HCT116 (cell line): ENCODE data around the gene RHEBL1.

ENCODE experiments used
- CEBPB ChIP-seq: IDR thresholded peaks from 2 replicates; pipeline ENCODE4 v1.6.1; 2012; ENCODE audit warnings: low read depth
- EZH2 ChIP-seq: fragments of 200-600 bp; sonication (generic); IDR thresholded peaks from 2 replicates; pipeline ENCODE4 v1.6.1; 2017; ENCODE audit warnings: antibody characterized with exemption, mixed run types
- EZH2phosphoT487 ChIP-seq: fragments of 200-600 bp; IDR thresholded peaks from 2 replicates; pipeline ENCODE4 v1.6.1; 2018; ENCODE audit warnings: antibody characterized with exemption, borderline replicate concordance
- MAX ChIP-seq: IDR thresholded peaks from 2 replicates; pipeline ENCODE4 v1.6.1; 2012
- POLR2A ChIP-seq: IDR thresholded peaks from 2 replicates; pipeline ENCODE4 v1.7.0; 2011; ENCODE audit warnings: borderline replicate concordance; ENCODE audit not compliant: insufficient read depth, insufficient read length; ENCODE audit errors: extremely low read depth
- POLR2AphosphoS5 ChIP-seq: IDR thresholded peaks from 2 replicates; pipeline ENCODE4 v1.6.1; 2011; ENCODE audit warnings: mild to moderate bottlenecking, low read depth, low read length, moderate library complexity
- RAD21 ChIP-seq: IDR thresholded peaks from 2 replicates; pipeline ENCODE4 v1.6.1; 2012; ENCODE audit warnings: low read depth, mild to moderate bottlenecking
- SP1 ChIP-seq: IDR thresholded peaks from 2 replicates; pipeline ENCODE4 v1.6.1; 2012; ENCODE audit warnings: low read depth
- YY1 ChIP-seq: IDR thresholded peaks from 2 replicates; pipeline ENCODE4 v1.6.1; 2011; ENCODE audit warnings: low read length, low read depth, moderate library complexity, mild to moderate bottlenecking; ENCODE audit not compliant: insufficient replicate concordance; ENCODE audit errors: extremely low read depth
- ZNF274 ChIP-seq: fragments of 200-500 bp; sonication (Bioruptor generic); IDR thresholded peaks from 2 replicates; pipeline ENCODE4 v1.6.1; 2014; ENCODE audit warnings: mild to moderate bottlenecking, low read depth, low read length, inconsistent platforms
- TF ChIP-seq, protein P1 (sequence below), 3 experiments: fragments of 200-600 bp in 1 of 3; sonication (generic) in 1 of 3; IDR thresholded peaks in 2 of 3; conservative IDR thresholded peaks in 1 of 3; 2 replicates each; pipeline ENCODE4 v1.5.1; 2012 to 2017; ENCODE audit warnings: low read depth in 2 of 3, low read length in 2 of 3, antibody characterized with exemption in 1 of 3, borderline replicate concordance in 1 of 3, control low read depth in 1 of 3, mild to moderate bottlenecking in 1 of 3, mixed read lengths in 1 of 3, mixed run types in 1 of 3, moderate library complexity in 1 of 3; ENCODE audit not compliant: insufficient read depth in 1 of 3
- TF ChIP-seq, protein P2 (sequence below): IDR thresholded peaks from 2 replicates; pipeline ENCODE4 v1.6.1; 2011; ENCODE audit warnings: mild to moderate bottlenecking, low read length, moderate library complexity; ENCODE audit not compliant: insufficient replicate concordance; ENCODE audit errors: extremely low read depth
- TF ChIP-seq, protein P3 (sequence below): IDR thresholded peaks from 2 replicates; pipeline ENCODE4 v1.6.1; 2012

DNA sequence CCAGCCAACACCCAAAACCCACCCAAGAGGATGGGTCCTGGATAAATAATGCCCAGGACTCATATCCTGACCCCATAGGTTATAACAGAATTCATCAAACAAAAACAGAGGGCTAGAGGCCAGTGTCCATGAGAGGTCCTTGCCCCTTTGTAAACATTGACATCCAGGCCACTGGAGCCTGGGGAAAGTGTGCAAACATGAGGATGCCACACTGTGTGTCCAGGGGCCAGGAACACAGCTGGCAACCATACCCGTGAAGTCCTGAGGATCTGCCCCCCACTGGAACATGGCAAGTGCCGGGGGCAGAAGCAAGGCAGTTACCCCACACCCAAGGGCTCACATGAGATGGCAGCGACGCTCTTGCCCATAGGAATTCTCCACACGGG is 5.0 kb downstream of the RHEBL1 start:
- TF ChIP-seq RAD21 (no peak), EZH2 (no peak), POLR2A (no peak), EZH2phosphoT487 (no peak), YY1 (no peak), POLR2AphosphoS5 (no peak), ZNF274 (no peak), SP1 (no peak), CEBPB (no peak), MAX (no peak)
- TF ChIP-seq, protein P1, sequence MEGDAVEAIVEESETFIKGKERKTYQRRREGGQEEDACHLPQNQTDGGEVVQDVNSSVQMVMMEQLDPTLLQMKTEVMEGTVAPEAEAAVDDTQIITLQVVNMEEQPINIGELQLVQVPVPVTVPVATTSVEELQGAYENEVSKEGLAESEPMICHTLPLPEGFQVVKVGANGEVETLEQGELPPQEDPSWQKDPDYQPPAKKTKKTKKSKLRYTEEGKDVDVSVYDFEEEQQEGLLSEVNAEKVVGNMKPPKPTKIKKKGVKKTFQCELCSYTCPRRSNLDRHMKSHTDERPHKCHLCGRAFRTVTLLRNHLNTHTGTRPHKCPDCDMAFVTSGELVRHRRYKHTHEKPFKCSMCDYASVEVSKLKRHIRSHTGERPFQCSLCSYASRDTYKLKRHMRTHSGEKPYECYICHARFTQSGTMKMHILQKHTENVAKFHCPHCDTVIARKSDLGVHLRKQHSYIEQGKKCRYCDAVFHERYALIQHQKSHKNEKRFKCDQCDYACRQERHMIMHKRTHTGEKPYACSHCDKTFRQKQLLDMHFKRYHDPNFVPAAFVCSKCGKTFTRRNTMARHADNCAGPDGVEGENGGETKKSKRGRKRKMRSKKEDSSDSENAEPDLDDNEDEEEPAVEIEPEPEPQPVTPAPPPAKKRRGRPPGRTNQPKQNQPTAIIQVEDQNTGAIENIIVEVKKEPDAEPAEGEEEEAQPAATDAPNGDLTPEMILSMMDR (IDR thresholded peaks at IDR 0.05 in 2 of 3, conservative IDR thresholded peaks at IDR 0.05 in 1 of 3; ENCODE audit: borderline replicate concordance in 1 of 3, insufficient read depth in 1 of 3, low read depth in 2 of 3, low read length in 2 of 3), result no peak
- TF ChIP-seq, protein P2, sequence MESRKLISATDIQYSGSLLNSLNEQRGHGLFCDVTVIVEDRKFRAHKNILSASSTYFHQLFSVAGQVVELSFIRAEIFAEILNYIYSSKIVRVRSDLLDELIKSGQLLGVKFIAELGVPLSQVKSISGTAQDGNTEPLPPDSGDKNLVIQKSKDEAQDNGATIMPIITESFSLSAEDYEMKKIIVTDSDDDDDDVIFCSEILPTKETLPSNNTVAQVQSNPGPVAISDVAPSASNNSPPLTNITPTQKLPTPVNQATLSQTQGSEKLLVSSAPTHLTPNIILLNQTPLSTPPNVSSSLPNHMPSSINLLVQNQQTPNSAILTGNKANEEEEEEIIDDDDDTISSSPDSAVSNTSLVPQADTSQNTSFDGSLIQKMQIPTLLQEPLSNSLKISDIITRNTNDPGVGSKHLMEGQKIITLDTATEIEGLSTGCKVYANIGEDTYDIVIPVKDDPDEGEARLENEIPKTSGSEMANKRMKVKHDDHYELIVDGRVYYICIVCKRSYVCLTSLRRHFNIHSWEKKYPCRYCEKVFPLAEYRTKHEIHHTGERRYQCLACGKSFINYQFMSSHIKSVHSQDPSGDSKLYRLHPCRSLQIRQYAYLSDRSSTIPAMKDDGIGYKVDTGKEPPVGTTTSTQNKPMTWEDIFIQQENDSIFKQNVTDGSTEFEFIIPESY, result no peak
- TF ChIP-seq, protein P3, sequence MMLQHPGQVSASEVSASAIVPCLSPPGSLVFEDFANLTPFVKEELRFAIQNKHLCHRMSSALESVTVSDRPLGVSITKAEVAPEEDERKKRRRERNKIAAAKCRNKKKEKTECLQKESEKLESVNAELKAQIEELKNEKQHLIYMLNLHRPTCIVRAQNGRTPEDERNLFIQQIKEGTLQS, result no peak
